Immature natural killer cell (primary cell): ENCODE results near the gene PEMT. TPM values are rescaled to one million over a fixed set of nuclear protein-coding genes. Genes with fewer than 3 reads are reported as not detected.

Source experiments
- DNase-seq, 3 donors: peaks; one replicate each; pipeline ENCODE4 v3.0.0; 2022; ENCODE audit warnings: mixed read lengths in 1 of 3
- H3K27ac Mint-ChIP-seq, 6 donors: one replicate each; pipeline ENCODE4 v1.8.0; 2020; ENCODE audit warnings: mixed read lengths in 6 of 6, mild to moderate bottlenecking in 5 of 6, inconsistent platforms in 4 of 6, moderate library complexity in 3 of 6
- H3K27me3 Mint-ChIP-seq, 3 donors: one replicate each; pipeline ENCODE4 v1.8.0; 2020 to 2021; ENCODE audit warnings: low read depth in 3 of 3, mild to moderate bottlenecking in 3 of 3, mixed read lengths in 3 of 3, moderate library complexity in 3 of 3, inconsistent platforms in 1 of 3
- H3K36me3 Mint-ChIP-seq, 3 donors: one replicate each; pipeline ENCODE4 v1.8.0; 2020; ENCODE audit warnings: mixed read lengths in 3 of 3, inconsistent platforms in 2 of 3, mild to moderate bottlenecking in 2 of 3
- H3K4me1 Mint-ChIP-seq, 2 donors: one replicate each; pipeline ENCODE4 v1.8.0; 2020; ENCODE audit warnings: inconsistent platforms in 2 of 2, mild to moderate bottlenecking in 2 of 2, mixed read lengths in 2 of 2, moderate library complexity in 1 of 2
- H3K4me3 Mint-ChIP-seq, 5 donors: one replicate each; pipeline ENCODE4 v1.8.0; 2020; ENCODE audit warnings: mild to moderate bottlenecking in 5 of 5, mixed read lengths in 5 of 5, inconsistent platforms in 3 of 5, moderate library complexity in 3 of 5
- H3K9me3 Mint-ChIP-seq, 6 donors: one replicate each; pipeline ENCODE4 v1.8.0; 2020; ENCODE audit warnings: mild to moderate bottlenecking in 6 of 6, mixed read lengths in 6 of 6, inconsistent platforms in 4 of 6, moderate library complexity in 3 of 6
- polyA plus RNA-seq, 3 donors: library from polyadenylated mRNA; unstranded; fragments of 300-500 nt; fragmentation: Illumina TruSeq; gene quantifications; one replicate each; pipeline ENCODE4 v1.2.3, GENCODE V29; 2021

Gene PEMT
- polyA plus RNA-seq, 3 donors from 2014 or later, result 18.0 to 41.6 (median 31.4) TPM

DNA sequence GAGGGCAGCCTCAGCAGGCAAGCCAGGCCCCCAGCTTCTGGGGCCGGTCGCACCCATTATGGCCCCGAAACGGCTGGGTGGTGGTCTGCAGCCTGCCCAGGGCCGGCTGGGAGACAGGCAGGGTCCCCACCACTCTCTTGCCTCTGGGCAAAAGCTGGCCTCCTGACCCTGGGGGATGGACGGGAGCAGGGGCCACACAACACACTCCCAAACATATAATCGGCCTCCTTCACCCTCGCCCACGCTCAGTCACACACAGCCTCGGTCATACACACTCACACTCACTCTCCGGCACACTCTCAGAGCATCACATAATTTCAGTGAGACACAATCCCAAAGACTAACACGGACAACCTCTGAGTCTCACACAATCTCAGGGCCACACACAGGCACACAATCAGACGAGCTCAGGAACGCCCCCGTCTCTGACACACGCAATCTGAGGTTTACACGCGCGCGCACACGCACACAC lies 589 bp downstream of the PEMT start:
- Mint-ChIP-seq H3K36me3 (no peaks in the 10 kb centered on the region), H3K27me3 (peaks cover 2 to 3% (median 3%) of the 10 kb centered on the region in 3 donors), H3K9me3 (no peaks in the 10 kb centered on the region), H3K4me3 (peak overlapping the region; percentile 91 to 96 (median 94)), H3K27ac (peak overlapping the region; percentile 92 to 98 (median 96)), H3K4me1 (peaks cover 22 to 28% of the 10 kb centered on the region in 2 donors)
- no peak for DNase-seq

DNA sequence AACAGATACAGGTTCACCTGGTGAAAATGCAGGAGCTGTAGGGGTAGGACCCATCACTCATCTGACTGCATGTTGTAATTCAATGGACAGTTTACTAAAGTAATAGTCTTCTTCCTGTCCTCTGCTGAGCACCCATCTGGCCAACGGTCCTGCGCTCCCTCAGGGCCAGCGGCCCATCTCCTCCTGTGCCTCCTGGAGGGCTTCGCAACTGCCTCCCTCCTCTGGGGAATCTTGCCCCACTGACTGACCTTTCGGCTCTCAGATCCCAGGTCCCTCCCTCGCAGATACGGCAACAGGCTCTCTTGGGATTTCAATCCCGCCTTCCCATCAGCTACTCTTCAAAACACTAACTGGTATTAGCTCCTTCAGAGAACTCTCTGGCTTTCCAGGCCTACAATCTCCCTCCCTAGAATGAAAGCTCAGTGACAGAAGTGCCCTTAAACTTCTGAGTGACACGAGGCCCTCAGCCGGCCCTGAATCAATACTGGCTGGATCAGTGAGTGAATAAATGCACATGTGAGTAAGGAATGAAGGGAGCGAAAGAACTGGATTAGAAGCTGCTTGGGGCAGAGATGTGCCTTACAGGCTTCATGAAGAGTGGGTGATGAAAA lies 1.3 kb downstream of the PEMT start:
- no peak for DNase-seq

GRCh38 chr17:17587614-17588337 lies 3.7 kb downstream of the PEMT start:
- Mint-ChIP-seq H3K4me1 (peaks cover 19 to 27% of the 10 kb centered on the region in 2 donors), H3K9me3 (no peaks in the 10 kb centered on the region), H3K4me3 (no peak overlapping the region), H3K27me3 (peaks cover 2 to 3% (median 3%) of the 10 kb centered on the region in 3 donors), H3K36me3 (no peaks in the 10 kb centered on the region), H3K27ac (peak overlapping the region in 1 of 6 donors; percentile 30)
- DNase-seq, result no peak

More for the DNA sequence above, 1.3 kb downstream of the PEMT start:
- peaks cover 2 to 3% (median 3%) of the 10 kb centered on the region in 3 donors for H3K27me3 Mint-ChIP-seq
- no peaks in the 10 kb centered on the region for H3K36me3 Mint-ChIP-seq
- peaks cover 22 to 28% of the 10 kb centered on the region in 2 donors for H3K4me1 Mint-ChIP-seq
- H3K27ac Mint-ChIP-seq, result peak overlapping the region; percentile 46 to 98 (median 93)
- H3K9me3 Mint-ChIP-seq, result no peaks in the 10 kb centered on the region
- peak overlapping the region; percentile 91 to 96 (median 94) for H3K4me3 Mint-ChIP-seq

DNA sequence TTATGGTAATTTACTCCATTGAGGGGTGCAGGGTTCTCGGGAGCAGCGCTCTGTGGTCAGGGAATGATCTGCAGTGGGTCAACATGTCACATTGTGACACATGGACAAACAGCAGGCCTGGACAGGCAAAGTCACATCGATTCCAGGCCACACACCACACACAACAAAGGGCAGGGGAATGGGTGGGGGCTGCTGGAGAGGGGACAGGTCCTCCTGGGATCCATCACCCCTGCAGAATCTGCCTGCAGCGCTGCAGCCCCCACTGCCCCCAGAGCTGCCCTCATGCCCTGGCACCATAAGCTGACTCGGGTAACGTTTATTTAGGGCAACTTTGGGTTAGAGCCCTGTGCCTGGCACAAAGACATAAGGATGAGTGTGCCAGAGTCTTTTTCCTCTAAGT lies 9.1 kb downstream of the PEMT start:
- no peaks in the 10 kb centered on the region for H3K9me3 Mint-ChIP-seq
- no peaks in the 10 kb centered on the region for H3K36me3 Mint-ChIP-seq
- H3K27ac Mint-ChIP-seq, result no peak overlapping the region
- no peaks in the 10 kb centered on the region for H3K4me1 Mint-ChIP-seq
- H3K4me3 Mint-ChIP-seq, result no peak overlapping the region
- DNase-seq, result no peak
- H3K27me3 Mint-ChIP-seq, result no peaks in the 10 kb centered on the region

GRCh38 chr17:17581509-17581908 lies 10.0 kb downstream of the PEMT start:
- Mint-ChIP-seq H3K27ac (no peak overlapping the region), H3K27me3 (no peaks in the 10 kb centered on the region), H3K36me3 (no peaks in the 10 kb centered on the region), H3K9me3 (no peaks in the 10 kb centered on the region), H3K4me1 (no peaks in the 10 kb centered on the region), H3K4me3 (no peak overlapping the region)
- DNase-seq, result no peak

GRCh38 chr17:17580662-17581470 lies 10.6 kb downstream of the PEMT start:
- no peak for DNase-seq
- Mint-ChIP-seq H3K27ac (peak overlapping the region in 2 of 6 donors; percentile 0 to 46), H3K9me3 (no peaks in the 10 kb centered on the region)

GRCh38 chr17:17579691-17580090 lies 11.8 kb downstream of the PEMT start:
- no peak overlapping the region for H3K4me3 Mint-ChIP-seq
- peak overlapping the region in 2 of 6 donors; percentile 53 to 58 for H3K27ac Mint-ChIP-seq
- DNase-seq, result no peak
- peaks cover 0 to 1% (median 0%) of the 10 kb centered on the region in 3 donors for H3K27me3 Mint-ChIP-seq
- H3K36me3 Mint-ChIP-seq, result no peaks in the 10 kb centered on the region
- H3K9me3 Mint-ChIP-seq, result no peaks in the 10 kb centered on the region
- no peaks in the 10 kb centered on the region for H3K4me1 Mint-ChIP-seq

More at GRCh38 chr17:17580662-17581470, 10.6 kb downstream of the PEMT start:
- Mint-ChIP-seq H3K4me3 (no peak overlapping the region), H3K4me1 (no peaks in the 10 kb centered on the region), H3K27me3 (no peaks in the 10 kb centered on the region), H3K36me3 (no peaks in the 10 kb centered on the region)

GRCh38 chr17:17577373-17577772 lies 14.1 kb downstream of the PEMT start:
- peaks cover 0 to 1% (median 0%) of the 10 kb centered on the region in 3 donors for H3K27me3 Mint-ChIP-seq
- no peaks in the 10 kb centered on the region for H3K4me1 Mint-ChIP-seq
- H3K9me3 Mint-ChIP-seq, result no peaks in the 10 kb centered on the region
- no peaks in the 10 kb centered on the region for H3K36me3 Mint-ChIP-seq
- no peak overlapping the region for H3K4me3 Mint-ChIP-seq
- DNase-seq, result no peak
- H3K27ac Mint-ChIP-seq, result no peak overlapping the region

GRCh38 chr17:17576772-17577234 lies 14.7 kb downstream of the PEMT start:
- Mint-ChIP-seq H3K36me3 (no peaks in the 10 kb centered on the region), H3K9me3 (no peaks in the 10 kb centered on the region), H3K27ac (no peak overlapping the region), H3K4me3 (no peak overlapping the region), H3K4me1 (no peaks in the 10 kb centered on the region), H3K27me3 (peaks cover 0 to 1% (median 1%) of the 10 kb centered on the region in 3 donors)
- no peak for DNase-seq

DNA sequence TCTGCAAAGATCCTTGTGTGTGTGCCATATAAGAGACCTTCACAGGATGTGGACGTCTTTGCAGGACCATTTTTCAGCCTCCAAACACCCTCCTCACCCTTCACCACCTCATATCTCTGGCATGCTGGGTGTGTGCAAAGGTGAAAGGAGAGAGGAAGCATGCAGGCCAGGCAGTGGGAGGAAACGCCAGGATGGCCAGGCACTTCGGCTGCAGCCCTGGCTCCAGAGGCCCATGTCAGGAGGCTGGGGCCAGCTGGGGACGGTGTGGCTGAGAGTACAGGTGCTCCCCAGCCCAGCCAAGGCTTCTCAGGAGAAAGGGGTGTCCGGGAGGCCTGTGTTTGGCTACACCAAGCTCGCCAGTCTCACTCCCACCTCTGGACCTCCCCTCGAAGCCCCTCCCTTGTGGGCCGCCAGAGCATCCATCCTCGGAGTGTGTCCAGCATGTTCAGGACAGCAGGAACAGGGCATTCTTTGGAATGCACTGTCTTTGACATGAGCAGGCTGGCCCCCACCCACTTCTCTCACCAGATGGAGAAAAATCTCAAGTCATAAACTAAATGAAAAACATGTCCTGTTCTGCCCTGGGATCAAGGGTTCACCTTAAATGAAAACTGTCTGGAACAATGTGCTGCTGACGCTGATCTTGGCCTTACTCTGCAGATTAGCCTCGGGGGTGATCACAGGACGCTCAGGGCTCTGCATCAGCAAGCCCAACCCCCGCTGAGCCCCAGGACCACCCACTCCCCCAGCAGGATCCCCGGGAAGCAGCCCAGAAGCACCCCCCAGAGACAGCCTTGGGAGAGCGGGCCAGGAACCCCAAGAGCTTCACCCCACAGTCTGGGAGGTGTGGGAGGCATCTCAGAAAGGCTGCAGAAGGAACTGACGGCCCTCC lies 15.9 kb downstream of the PEMT start:
- no peak for DNase-seq
- Mint-ChIP-seq H3K27me3 (peaks cover 0 to 1% (median 1%) of the 10 kb centered on the region in 3 donors), H3K4me3 (no peak overlapping the region), H3K36me3 (no peaks in the 10 kb centered on the region), H3K9me3 (no peaks in the 10 kb centered on the region), H3K4me1 (no peaks in the 10 kb centered on the region), H3K27ac (no peak overlapping the region)

DNA sequence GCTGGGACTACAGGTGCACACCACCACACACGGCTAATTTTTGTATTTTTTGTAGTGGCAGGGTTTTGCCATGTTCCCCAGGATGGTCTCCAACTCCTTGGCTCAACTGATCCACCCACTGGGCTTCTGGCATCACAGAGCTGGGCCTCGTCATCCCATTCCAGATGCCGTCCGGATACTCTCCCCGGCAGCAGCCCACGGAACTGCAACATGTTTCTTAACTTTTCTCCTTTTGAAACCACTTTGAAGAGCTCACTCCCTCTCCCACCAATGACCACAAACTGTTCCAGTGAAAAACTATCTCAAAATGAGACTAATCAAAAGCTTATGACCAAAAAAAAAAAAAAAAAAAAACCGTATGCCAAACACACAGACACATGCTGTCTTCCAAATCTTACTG lies 17.6 kb downstream of the PEMT start:
- H3K27ac Mint-ChIP-seq, result no peak overlapping the region
- no peaks in the 10 kb centered on the region for H3K9me3 Mint-ChIP-seq
- no peak overlapping the region for H3K4me3 Mint-ChIP-seq
- peaks cover 0 to 4% (median 1%) of the 10 kb centered on the region in 3 donors for H3K27me3 Mint-ChIP-seq
- H3K36me3 Mint-ChIP-seq, result no peaks in the 10 kb centered on the region
- no peak for DNase-seq
- no peaks in the 10 kb centered on the region for H3K4me1 Mint-ChIP-seq

DNA sequence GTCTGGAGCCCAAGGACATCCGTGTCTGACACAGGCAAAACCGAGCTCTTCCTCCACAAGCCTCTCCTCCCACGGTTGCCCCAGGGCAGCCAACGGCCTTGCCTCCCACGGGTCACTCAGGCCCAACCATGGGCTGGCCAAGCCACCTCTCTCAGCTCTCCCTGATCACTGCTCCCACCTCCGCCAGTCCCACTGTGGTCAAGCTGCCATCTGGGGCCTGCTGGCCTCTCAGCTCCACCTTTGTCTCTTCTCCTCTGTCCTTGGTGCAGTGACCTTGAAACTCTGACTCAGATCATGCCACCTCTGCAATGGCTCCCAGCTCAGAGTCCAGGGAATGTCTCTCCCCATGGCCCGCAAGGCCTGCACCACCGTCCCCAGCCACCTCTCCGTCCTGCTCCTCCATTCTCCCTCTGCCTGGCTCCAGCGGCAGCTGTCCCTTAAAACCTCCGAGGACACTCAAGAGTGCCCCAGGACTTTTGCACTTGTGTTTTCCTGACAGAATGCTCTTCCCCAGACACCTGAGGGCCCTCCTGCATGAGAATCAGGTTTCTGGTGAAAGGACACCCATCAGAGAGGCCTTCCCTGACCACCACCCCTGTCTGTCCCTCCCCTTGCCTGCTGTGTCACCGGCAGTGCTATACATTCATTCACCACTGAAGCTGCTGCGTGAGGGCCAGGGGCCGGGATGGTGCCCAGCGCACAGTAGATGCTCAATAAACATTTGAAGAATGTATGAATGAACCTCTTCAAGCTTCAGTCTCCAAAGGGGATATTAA lies 19.3 kb downstream of the PEMT start:
- H3K27ac Mint-ChIP-seq, result no peak overlapping the region
- no peak overlapping the region for H3K4me3 Mint-ChIP-seq
- no peaks in the 10 kb centered on the region for H3K9me3 Mint-ChIP-seq

More for the DNA sequence above, 19.3 kb downstream of the PEMT start:
- Mint-ChIP-seq H3K4me1 (no peaks in the 10 kb centered on the region), H3K27me3 (peaks cover 0 to 6% (median 1%) of the 10 kb centered on the region in 3 donors), H3K36me3 (no peaks in the 10 kb centered on the region)
- DNase-seq, result no peak
